ENCODE data around the gene STYXL1.

The STYXL1 gene

GRCh38 chr7:75980430-75981202 is 67.2 kb downstream of the STYXL1 start:
- H3K27me3 ChIP-seq (ENCODE audit: insufficient read depth, low read length) = no peaks in the 10 kb centered on the region
- peaks cover 73% of the 10 kb centered on the region for H3K36me3 ChIP-seq (ENCODE audit: insufficient read depth, low read depth, low read length)
- H3K4me3 ChIP-seq (ENCODE audit: low read length) = no peak overlapping the region
- no peaks in the 10 kb centered on the region for H3K4me1 ChIP-seq (ENCODE audit: insufficient read depth, low read length)
- no peaks in the 10 kb centered on the region for H3K9me3 ChIP-seq (ENCODE audit: insufficient read depth, low read depth, low read length)
- no peak overlapping the region for H3K9ac ChIP-seq (ENCODE audit: low read depth, low read length)
- no peak overlapping the region for H3K27ac ChIP-seq (ENCODE audit: low read length)

- no peak overlapping the region for H3K9ac ChIP-seq (ENCODE audit: low read depth, low read length)
- no peak overlapping the region for H3K27ac ChIP-seq (ENCODE audit: low read length)
- H3K4me3 ChIP-seq (ENCODE audit: low read length) = no peak overlapping the region
- no peaks in the 10 kb centered on the region for H3K27me3 ChIP-seq (ENCODE audit: insufficient read depth, low read length)
- no peaks in the 10 kb centered on the region for H3K4me1 ChIP-seq (ENCODE audit: insufficient read depth, low read length)
- peaks cover 65% of the 10 kb centered on the region for H3K36me3 ChIP-seq (ENCODE audit: insufficient read depth, low read depth, low read length)
- no peaks in the 10 kb centered on the region for H3K9me3 ChIP-seq (ENCODE audit: insufficient read depth, low read depth, low read length)
These were observed 67.9 kb downstream of the STYXL1 start for GRCh38 chr7:75979759-75980429.

GRCh38 chr7:75977743-75978142 is 70.1 kb downstream of the STYXL1 start:
- no peak overlapping the region for H3K27ac ChIP-seq (ENCODE audit: low read length)
- H3K4me1 ChIP-seq (ENCODE audit: insufficient read depth, low read length) = no peaks in the 10 kb centered on the region
- no peaks in the 10 kb centered on the region for H3K27me3 ChIP-seq (ENCODE audit: insufficient read depth, low read length)
- H3K4me3 ChIP-seq (ENCODE audit: low read length) = no peak overlapping the region
- peaks cover 59% of the 10 kb centered on the region for H3K36me3 ChIP-seq (ENCODE audit: insufficient read depth, low read depth, low read length)
- H3K9ac ChIP-seq (ENCODE audit: low read depth, low read length) = no peak overlapping the region
- no peaks in the 10 kb centered on the region for H3K9me3 ChIP-seq (ENCODE audit: insufficient read depth, low read depth, low read length)

GRCh38 chr7:75971961-75972763 is 75.6 kb downstream of the STYXL1 start:
- H3K9ac ChIP-seq (ENCODE audit: low read depth, low read length) = no peak overlapping the region

GRCh38 chr7:75971309-75971960 is 76.4 kb downstream of the STYXL1 start:
- H3K4me3 ChIP-seq (ENCODE audit: low read length) = no peak overlapping the region
- H3K9me3 ChIP-seq (ENCODE audit: insufficient read depth, low read depth, low read length) = no peaks in the 10 kb centered on the region
- H3K36me3 ChIP-seq (ENCODE audit: insufficient read depth, low read depth, low read length) = peaks cover 33% of the 10 kb centered on the region
- no peaks in the 10 kb centered on the region for H3K27me3 ChIP-seq (ENCODE audit: insufficient read depth, low read length)
- no peaks in the 10 kb centered on the region for H3K4me1 ChIP-seq (ENCODE audit: insufficient read depth, low read length)
- no peak overlapping the region for H3K27ac ChIP-seq (ENCODE audit: low read length)
- H3K9ac ChIP-seq (ENCODE audit: low read depth, low read length) = no peak overlapping the region

More at GRCh38 chr7:75971961-75972763, 75.6 kb downstream of the STYXL1 start:
- no peaks in the 10 kb centered on the region for H3K9me3 ChIP-seq (ENCODE audit: insufficient read depth, low read depth, low read length)
- no peak overlapping the region for H3K4me3 ChIP-seq (ENCODE audit: low read length)
- H3K4me1 ChIP-seq (ENCODE audit: insufficient read depth, low read length) = no peaks in the 10 kb centered on the region
- peaks cover 32% of the 10 kb centered on the region for H3K36me3 ChIP-seq (ENCODE audit: insufficient read depth, low read depth, low read length)
- no peak overlapping the region for H3K27ac ChIP-seq (ENCODE audit: low read length)
- H3K27me3 ChIP-seq (ENCODE audit: insufficient read depth, low read length) = no peaks in the 10 kb centered on the region

GRCh38 chr7:75969704-75970498 is 77.9 kb downstream of the STYXL1 start:
- no peak overlapping the region for H3K4me3 ChIP-seq (ENCODE audit: low read length)
- H3K9ac ChIP-seq (ENCODE audit: low read depth, low read length) = no peak overlapping the region
- no peaks in the 10 kb centered on the region for H3K9me3 ChIP-seq (ENCODE audit: insufficient read depth, low read depth, low read length)
- peaks cover 44% of the 10 kb centered on the region for H3K36me3 ChIP-seq (ENCODE audit: insufficient read depth, low read depth, low read length)
- no peaks in the 10 kb centered on the region for H3K27me3 ChIP-seq (ENCODE audit: insufficient read depth, low read length)
- H3K27ac ChIP-seq (ENCODE audit: low read length) = no peak overlapping the region
- no peaks in the 10 kb centered on the region for H3K4me1 ChIP-seq (ENCODE audit: insufficient read depth, low read length)

- H3K4me3 ChIP-seq (ENCODE audit: low read length) = no peak overlapping the region
- no peaks in the 10 kb centered on the region for H3K9me3 ChIP-seq (ENCODE audit: insufficient read depth, low read depth, low read length)
- no peak overlapping the region for H3K9ac ChIP-seq (ENCODE audit: low read depth, low read length)
- no peak overlapping the region for H3K27ac ChIP-seq (ENCODE audit: low read length)
- H3K27me3 ChIP-seq (ENCODE audit: insufficient read depth, low read length) = no peaks in the 10 kb centered on the region
- H3K4me1 ChIP-seq (ENCODE audit: insufficient read depth, low read length) = no peaks in the 10 kb centered on the region
- peaks cover 44% of the 10 kb centered on the region for H3K36me3 ChIP-seq (ENCODE audit: insufficient read depth, low read depth, low read length)
These were observed 78.6 kb downstream of the STYXL1 start for GRCh38 chr7:75969182-75969581.

GRCh38 chr7:75968561-75969001 is 79.2 kb downstream of the STYXL1 start:
- H3K9me3 ChIP-seq (ENCODE audit: insufficient read depth, low read depth, low read length) = no peaks in the 10 kb centered on the region
- H3K27ac ChIP-seq (ENCODE audit: low read length) = no peak overlapping the region
- H3K4me3 ChIP-seq (ENCODE audit: low read length) = no peak overlapping the region
- no peak overlapping the region for H3K9ac ChIP-seq (ENCODE audit: low read depth, low read length)
- no peaks in the 10 kb centered on the region for H3K27me3 ChIP-seq (ENCODE audit: insufficient read depth, low read length)
- peaks cover 39% of the 10 kb centered on the region; the same call in 1 of the 2 replicates for H3K36me3 ChIP-seq (ENCODE audit: insufficient read depth, low read depth, low read length)
- no peaks in the 10 kb centered on the region for H3K4me1 ChIP-seq (ENCODE audit: insufficient read depth, low read length)

GRCh38 chr7:75968012-75968411 is 79.8 kb downstream of the STYXL1 start:
- no peak overlapping the region for H3K4me3 ChIP-seq (ENCODE audit: low read length)
- H3K9ac ChIP-seq (ENCODE audit: low read depth, low read length) = no peak overlapping the region
- peaks cover 39% of the 10 kb centered on the region; the same call in 1 of the 2 replicates for H3K36me3 ChIP-seq (ENCODE audit: insufficient read depth, low read depth, low read length)

GRCh38 chr7:75967487-75967997 is 80.3 kb downstream of the STYXL1 start:
- peaks cover 39% of the 10 kb centered on the region; the same call in 1 of the 2 replicates for H3K36me3 ChIP-seq (ENCODE audit: insufficient read depth, low read depth, low read length)
- no peaks in the 10 kb centered on the region for H3K9me3 ChIP-seq (ENCODE audit: insufficient read depth, low read depth, low read length)
- H3K4me3 ChIP-seq (ENCODE audit: low read length) = no peak overlapping the region
- no peaks in the 10 kb centered on the region for H3K4me1 ChIP-seq (ENCODE audit: insufficient read depth, low read length)
- no peak overlapping the region for H3K27ac ChIP-seq (ENCODE audit: low read length)
- H3K9ac ChIP-seq (ENCODE audit: low read depth, low read length) = no peak overlapping the region
- H3K27me3 ChIP-seq (ENCODE audit: insufficient read depth, low read length) = no peaks in the 10 kb centered on the region

More at GRCh38 chr7:75968012-75968411, 79.8 kb downstream of the STYXL1 start:
- no peak overlapping the region for H3K27ac ChIP-seq (ENCODE audit: low read length)
- no peaks in the 10 kb centered on the region for H3K4me1 ChIP-seq (ENCODE audit: insufficient read depth, low read length)
- H3K27me3 ChIP-seq (ENCODE audit: insufficient read depth, low read length) = no peaks in the 10 kb centered on the region
- H3K9me3 ChIP-seq (ENCODE audit: insufficient read depth, low read depth, low read length) = no peaks in the 10 kb centered on the region

Measured in iPS-20b (cell line).